Bronchial epithelial cell (primary cell): ENCODE results near the gene RETREG1. TPM values are rescaled to one million over a fixed set of nuclear protein-coding genes. Genes with fewer than 3 reads are reported as not detected.
A peak's percentile ranks its signal among the peaks of the same experiment; 100 is the strongest.

Experiments
- DNase-seq: peaks from one replicate; pipeline ENCODE4 v3.0.0-alpha.2; 2010; ENCODE audit warnings: low read depth
- FAIRE-seq: peaks from 2 replicates; lab custom pipeline; 2011; peaks lifted over from hg19 to GRCh38; lab: Jason Lieb, UNC
- H3K27me3 ChIP-seq: 2 replicates; pipeline ENCODE4 v1.5.1; 2011; ENCODE audit warnings: low read length; ENCODE audit not compliant: control insufficient read depth, insufficient read depth
- H3K36me3 ChIP-seq: 2 replicates; pipeline ENCODE4 v1.5.1; 2011; ENCODE audit warnings: low read length; ENCODE audit not compliant: control insufficient read depth, insufficient read depth
- H3K4me3 ChIP-seq: 2 replicates; pipeline ENCODE4 v1.5.1; 2011; ENCODE audit warnings: mild to moderate bottlenecking, low read depth, low read length, control low read depth
- total RNA-seq: library from RNA; depleted of rRNA; stranded (reverse); fragments of >200 nt; gene quantifications from 2 replicates; pipeline ENCODE4 v1.2.1, GENCODE V29; 2014
- TF ChIP-seq, protein P1 (sequence below): IDR thresholded peaks from 2 replicates; pipeline ENCODE4 v1.5.1; 2011; ENCODE audit warnings: mild to moderate bottlenecking, moderate library complexity, low read length, control low read depth, inconsistent platforms; ENCODE audit not compliant: insufficient read depth, severe bottlenecking

Gene RETREG1
- total RNA-seq, 1 donor from 2014 or later, result 0.53 TPM

DNA sequence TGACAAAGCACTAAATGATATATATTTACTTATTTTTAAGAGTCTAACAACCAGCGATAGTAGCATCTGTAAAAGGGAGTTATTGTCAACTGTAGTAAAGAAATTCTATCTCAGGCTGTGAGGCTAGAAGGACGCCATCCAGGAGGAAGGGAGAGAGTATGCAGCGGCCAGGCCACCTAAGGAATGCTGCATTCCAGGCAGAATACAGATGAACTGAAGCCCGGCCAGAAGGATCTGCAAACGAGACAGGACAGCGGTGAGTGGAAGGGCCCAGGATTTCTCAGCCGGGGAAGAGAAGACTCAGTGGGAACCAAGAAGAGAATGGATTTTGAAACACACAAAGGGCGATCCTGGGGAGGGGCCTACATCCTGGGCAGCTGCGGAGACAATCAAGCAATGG lies 7.4 kb downstream of the RETREG1 start:
- FAIRE-seq (no peak), DNase-seq (no peak)
- TF ChIP-seq, protein P1, sequence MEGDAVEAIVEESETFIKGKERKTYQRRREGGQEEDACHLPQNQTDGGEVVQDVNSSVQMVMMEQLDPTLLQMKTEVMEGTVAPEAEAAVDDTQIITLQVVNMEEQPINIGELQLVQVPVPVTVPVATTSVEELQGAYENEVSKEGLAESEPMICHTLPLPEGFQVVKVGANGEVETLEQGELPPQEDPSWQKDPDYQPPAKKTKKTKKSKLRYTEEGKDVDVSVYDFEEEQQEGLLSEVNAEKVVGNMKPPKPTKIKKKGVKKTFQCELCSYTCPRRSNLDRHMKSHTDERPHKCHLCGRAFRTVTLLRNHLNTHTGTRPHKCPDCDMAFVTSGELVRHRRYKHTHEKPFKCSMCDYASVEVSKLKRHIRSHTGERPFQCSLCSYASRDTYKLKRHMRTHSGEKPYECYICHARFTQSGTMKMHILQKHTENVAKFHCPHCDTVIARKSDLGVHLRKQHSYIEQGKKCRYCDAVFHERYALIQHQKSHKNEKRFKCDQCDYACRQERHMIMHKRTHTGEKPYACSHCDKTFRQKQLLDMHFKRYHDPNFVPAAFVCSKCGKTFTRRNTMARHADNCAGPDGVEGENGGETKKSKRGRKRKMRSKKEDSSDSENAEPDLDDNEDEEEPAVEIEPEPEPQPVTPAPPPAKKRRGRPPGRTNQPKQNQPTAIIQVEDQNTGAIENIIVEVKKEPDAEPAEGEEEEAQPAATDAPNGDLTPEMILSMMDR, result no peak
- H3K36me3 ChIP-seq, result no peaks in the 10 kb centered on the region
- no peaks in the 10 kb centered on the region for H3K27me3 ChIP-seq
- H3K4me3 ChIP-seq, result no peak overlapping the region

DNA sequence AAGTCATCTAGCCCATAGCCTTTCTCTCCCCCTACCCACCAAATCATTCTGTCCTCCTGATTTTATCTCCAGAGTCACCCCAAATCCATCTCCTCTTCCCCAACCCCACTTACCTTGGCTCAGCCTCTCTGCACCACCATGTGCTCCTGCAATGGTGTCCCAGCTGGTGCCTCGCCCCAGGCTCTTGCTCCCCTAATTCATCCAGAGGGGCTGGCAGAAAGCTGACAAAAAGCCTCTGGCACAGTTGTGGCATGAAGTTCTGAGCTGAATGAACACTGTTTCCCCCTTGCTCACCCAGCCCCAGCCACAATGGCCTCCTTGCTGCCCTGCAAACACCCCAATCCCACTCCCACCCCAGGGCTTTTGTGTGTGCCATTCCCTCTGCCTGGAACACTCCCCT lies 10.2 kb downstream of the RETREG1 start:
- FAIRE-seq (no peak), DNase-seq (no peak)
- Histone ChIP-seq H3K27me3 (no peaks in the 10 kb centered on the region), H3K4me3 (no peak overlapping the region), H3K36me3 (no peaks in the 10 kb centered on the region)
- TF ChIP-seq, protein P1, result no peak

DNA sequence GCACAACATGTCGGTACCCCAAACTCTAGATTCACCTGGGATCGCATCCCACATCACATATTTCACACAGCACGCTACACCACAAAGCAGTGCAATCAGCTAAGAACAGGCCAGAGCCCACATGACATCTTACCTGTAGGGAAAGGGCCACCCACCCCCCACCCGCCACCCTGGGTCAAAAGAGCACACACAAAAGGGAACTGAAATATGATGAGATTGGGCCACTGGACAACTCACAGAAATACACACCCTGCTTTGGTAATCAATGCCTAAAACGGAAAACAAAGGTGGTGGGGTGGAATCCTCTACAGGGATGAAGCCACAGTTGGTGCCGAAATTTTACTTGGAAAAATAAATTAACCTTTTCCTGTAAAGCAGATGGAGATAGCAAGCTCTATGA lies 13.1 kb downstream of the RETREG1 start:
- TF ChIP-seq, protein P1, result no peak
- H3K36me3 ChIP-seq, result no peaks in the 10 kb centered on the region
- DNase-seq (no peak), FAIRE-seq (no peak)
- H3K4me3 ChIP-seq, result no peak overlapping the region
- H3K27me3 ChIP-seq, result no peaks in the 10 kb centered on the region

DNA sequence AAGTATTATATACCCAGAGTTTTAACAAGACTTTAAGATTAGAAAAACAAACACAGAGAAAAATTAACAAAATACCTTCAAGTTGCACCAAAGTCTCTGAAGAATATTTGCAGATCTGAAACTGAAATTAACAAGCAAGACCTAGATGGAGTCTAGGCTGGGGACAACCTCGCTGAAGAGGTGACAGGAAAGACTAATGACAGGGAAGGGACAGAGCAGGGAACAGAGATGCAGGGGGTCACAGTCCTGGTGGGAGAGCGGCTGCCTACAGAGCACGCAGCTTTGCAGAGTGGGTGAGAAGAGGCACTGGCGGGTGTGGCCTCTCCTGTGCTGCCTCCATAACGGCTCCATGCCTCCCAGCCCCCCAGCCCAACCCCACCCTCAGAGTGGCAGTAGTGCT lies 13.5 kb downstream of the RETREG1 start:
- Histone ChIP-seq H3K27me3 (no peaks in the 10 kb centered on the region), H3K4me3 (no peak overlapping the region), H3K36me3 (no peaks in the 10 kb centered on the region)
- FAIRE-seq (no peak), DNase-seq (no peak)
- TF ChIP-seq, protein P1, result no peak

DNA sequence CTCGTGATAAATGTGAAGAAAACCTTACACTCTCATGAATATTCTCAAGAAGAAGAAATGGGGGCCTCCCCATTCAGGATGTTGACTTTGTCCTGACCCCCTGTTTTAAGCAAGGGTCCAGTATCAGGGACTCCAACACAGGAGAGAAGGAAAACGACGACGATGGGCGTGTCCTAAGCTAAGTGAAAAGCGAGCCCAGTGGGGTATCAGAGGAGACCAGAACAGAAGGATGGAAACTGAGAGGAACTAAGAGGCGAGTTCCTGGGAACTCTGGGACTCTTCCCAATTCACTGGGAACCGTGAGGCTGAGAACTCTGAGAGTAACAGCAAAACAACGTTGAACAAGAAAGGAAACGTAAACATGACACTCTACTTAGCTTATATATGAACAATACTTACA lies 14.6 kb downstream of the RETREG1 start:
- TF ChIP-seq, protein P1, result no peak
- FAIRE-seq, result peak; percentile 81
- Histone ChIP-seq H3K36me3 (no peaks in the 10 kb centered on the region), H3K27me3 (no peaks in the 10 kb centered on the region), H3K4me3 (no peak overlapping the region)
- no peak for DNase-seq

DNA sequence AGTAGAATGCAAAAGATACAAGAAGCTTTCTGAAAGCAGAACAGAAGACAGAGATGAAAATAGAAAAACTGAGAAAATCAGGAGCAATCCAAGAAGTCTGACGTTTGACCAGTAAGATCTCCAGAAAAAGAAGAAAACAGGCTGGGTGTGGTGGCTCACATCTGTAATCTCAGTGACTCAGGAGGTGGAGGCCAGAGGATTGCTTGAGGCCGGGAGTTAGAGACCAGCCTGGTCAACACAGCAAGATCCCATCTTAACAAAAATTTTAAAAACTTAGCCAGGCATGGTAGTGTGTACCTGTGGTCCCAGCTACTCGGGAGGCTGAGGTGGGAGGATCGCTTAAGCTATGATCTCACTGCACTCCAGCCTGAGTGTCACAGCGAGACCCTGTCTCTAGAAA lies 15.9 kb downstream of the RETREG1 start:
- no peaks in the 10 kb centered on the region for H3K27me3 ChIP-seq
- no peaks in the 10 kb centered on the region for H3K36me3 ChIP-seq
- no peak for FAIRE-seq
- DNase-seq, result no peak
- TF ChIP-seq, protein P1, result no peak
- H3K4me3 ChIP-seq, result no peak overlapping the region
